H1 (cell line): Measurements from ENCODE around the gene COX7A1. TPM values are rescaled to one million over a fixed set of nuclear protein-coding genes. Genes with fewer than 3 reads are reported as not detected.

Experiments
- CTCF ChIA-PET: fragments of 300-600 bp; sonication (Branson Sonifier 250); formaldehyde crosslinking; loops from one replicate; lab custom pipeline; 2021; ENCODE audit not compliant: partially characterized antibody; lab: Charles Lee
- POLR2A ChIA-PET: fragments of 300-600 bp; sonication (Branson Sonifier 250); formaldehyde crosslinking; loops from one replicate; lab custom pipeline; 2021; ENCODE audit warnings: inconsistent platforms; ENCODE audit not compliant: partially characterized antibody; lab: Charles Lee
- DNase-seq, 2 experiments: peaks; one replicate each; pipeline versions ENCODE4 v3.0.0 to v3.0.0-alpha.2; 2010 to 2022; ENCODE audit warnings: low spot score in 2 of 2, low read depth in 1 of 2, mixed read lengths in 1 of 2
- FAIRE-seq: peaks from 2 replicates; lab custom pipeline; 2011; peaks lifted over from hg19 to GRCh38; lab: Jason Lieb, UNC
- H2AFZ ChIP-seq: 2 replicates; pipeline ENCODE4 v1.8.1; 2012; ENCODE audit warnings: low read length, inconsistent platforms
- H2AK5ac ChIP-seq: 2 replicates; pipeline ENCODE4 v1.6.1; 2013; ENCODE audit warnings: low read depth, low read length
- H2BK120ac ChIP-seq: replicated peaks from 2 replicates; pipeline ENCODE3; 2013; ENCODE audit warnings: low read depth, low read length, inconsistent platforms
- H2BK12ac ChIP-seq: 2 replicates; pipeline ENCODE4 v1.6.1; 2013; ENCODE audit warnings: low read depth, low read length
- H2BK15ac ChIP-seq: 2 replicates; pipeline ENCODE4 v1.6.1; 2013; ENCODE audit warnings: low read length
- H2BK20ac ChIP-seq: 2 replicates; pipeline ENCODE4 v1.6.1; 2013; ENCODE audit warnings: low read length
- H2BK5ac ChIP-seq: 2 replicates; pipeline ENCODE4 v1.6.1; 2013; ENCODE audit warnings: low read depth, low read length
- H3K14ac ChIP-seq: 2 replicates; pipeline ENCODE4 v1.6.1; 2013; ENCODE audit warnings: inconsistent platforms; ENCODE audit not compliant: insufficient read length
- H3K18ac ChIP-seq: 2 replicates; pipeline ENCODE4 v1.6.1; 2013; ENCODE audit warnings: low read length; ENCODE audit errors: extremely low read depth
- H3K23ac ChIP-seq: 2 replicates; pipeline ENCODE4 v1.6.1; 2013; ENCODE audit warnings: inconsistent platforms; ENCODE audit not compliant: insufficient read length
- H3K23me2 ChIP-seq: 2 replicates; pipeline ENCODE4 v1.6.1; 2013; ENCODE audit warnings: low read depth, low read length
- H3K27ac ChIP-seq: 2 replicates; pipeline ENCODE4 v1.6.1; 2011; ENCODE audit warnings: low read depth, low read length, inconsistent platforms
- H3K27me3 ChIP-seq, 4 experiments: replicated peaks in 1 of 4; 1 replicate in 1 of 4; 2 replicates in 3 of 4; pipeline versions ENCODE4 v1.6.1 to v1.8.1; 2011 to 2013; ENCODE audit warnings: low read length in 3 of 4, mild to moderate bottlenecking in 3 of 4, inconsistent platforms in 2 of 4, mixed read lengths in 2 of 4, moderate library complexity in 1 of 4; ENCODE audit not compliant: control insufficient read depth in 3 of 4, insufficient read depth in 3 of 4; ENCODE audit errors: extremely low read depth in 1 of 4
- H3K36me3 ChIP-seq, 4 experiments: 2 replicates each; pipeline versions ENCODE4 v1.6.1 to v1.8.1; 2011 to 2013; ENCODE audit warnings: mild to moderate bottlenecking in 4 of 4, low read length in 3 of 4, moderate library complexity in 2 of 4, control low read depth in 1 of 4, inconsistent platforms in 1 of 4; ENCODE audit not compliant: insufficient read depth in 4 of 4, control insufficient read depth in 2 of 4
- H3K4ac ChIP-seq: replicated peaks from 2 replicates; pipeline ENCODE3; 2013; ENCODE audit warnings: low read length, low read depth, mixed read lengths, inconsistent platforms; ENCODE audit not compliant: insufficient read length
- H3K4me1 ChIP-seq, 4 experiments: replicated peaks in 1 of 4; 1 replicate in 1 of 4; 2 replicates in 3 of 4; pipeline versions ENCODE4 v1.6.1 to v1.8.1; 2011 to 2013; ENCODE audit warnings: low read length in 3 of 4, inconsistent platforms in 2 of 4, mixed read lengths in 1 of 4; ENCODE audit not compliant: insufficient read depth in 4 of 4, control insufficient read depth in 3 of 4
- H3K4me2 ChIP-seq, 2 experiments: 2 replicates each; pipeline versions ENCODE4 v1.6.1 to v1.8.1; 2011 to 2013; ENCODE audit warnings: low read depth in 2 of 2, low read length in 2 of 2, control low read depth in 1 of 2, inconsistent platforms in 1 of 2, mild to moderate bottlenecking in 1 of 2; ENCODE audit not compliant: insufficient read depth in 1 of 2
- H3K4me3 ChIP-seq, 4 experiments: fragments of 200-600, 300-600 bp in 1 of 4; sonication (generic), shearing (Covaris generic), sonication (Bioruptor Twin) in 1 of 4; 2 replicates each; pipeline versions ENCODE4 v1.5.1 to v1.8.1; 2011 to 2016; ENCODE audit warnings: low read length in 4 of 4, low read depth in 3 of 4, control low read depth in 2 of 4, inconsistent platforms in 2 of 4, mild to moderate bottlenecking in 2 of 4, mixed read lengths in 1 of 4, moderate library complexity in 1 of 4; ENCODE audit not compliant: insufficient read depth in 2 of 4; ENCODE audit errors: extremely low read depth in 1 of 4
- H3K56ac ChIP-seq: replicated peaks from 2 replicates; pipeline ENCODE3; 2013; ENCODE audit warnings: low read depth, mild to moderate bottlenecking, mixed read lengths, low read length, inconsistent platforms; ENCODE audit not compliant: insufficient read length
- H3K79me1 ChIP-seq: 2 replicates; pipeline ENCODE4 v1.6.1; 2013; ENCODE audit warnings: low read depth, low read length, control low read depth
- H3K79me2 ChIP-seq, 2 experiments: 2 replicates each; pipeline versions ENCODE4 v1.6.1 to v1.8.1; 2012 to 2013; ENCODE audit warnings: low read length in 2 of 2, mild to moderate bottlenecking in 2 of 2, inconsistent platforms in 1 of 2; ENCODE audit not compliant: insufficient read depth in 2 of 2, control insufficient read depth in 1 of 2
- H3K9ac ChIP-seq, 4 experiments: replicated peaks in 1 of 4; 1 replicate in 1 of 4; 2 replicates in 3 of 4; pipeline versions ENCODE4 v1.6.1 to v1.8.1; 2011 to 2013; ENCODE audit warnings: low read depth in 3 of 4, low read length in 3 of 4, control low read depth in 2 of 4, mild to moderate bottlenecking in 2 of 4, moderate library complexity in 2 of 4, inconsistent platforms in 1 of 4; ENCODE audit errors: extremely low read depth in 1 of 4
- H3K9me3 ChIP-seq, 2 experiments: 2 replicates each; pipeline versions ENCODE4 v1.6.1 to v1.8.1; 2012 to 2013; ENCODE audit warnings: mild to moderate bottlenecking in 2 of 2, moderate library complexity in 2 of 2, control low read depth in 1 of 2, inconsistent platforms in 1 of 2, low read depth in 1 of 2, low read length in 1 of 2, mixed read lengths in 1 of 2; ENCODE audit not compliant: insufficient read depth in 2 of 2
- H4K20me1 ChIP-seq, 2 experiments: replicated peaks in 1 of 2; 2 replicates each; pipeline versions ENCODE3 to v1.8.1; 2011 to 2013; ENCODE audit warnings: inconsistent platforms in 2 of 2, low read length in 2 of 2, mild to moderate bottlenecking in 1 of 2; ENCODE audit not compliant: insufficient read depth in 2 of 2, control insufficient read depth in 1 of 2
- H4K5ac ChIP-seq: 2 replicates; pipeline ENCODE4 v1.6.1; 2013; ENCODE audit warnings: low read length, low read depth, mixed read lengths, inconsistent platforms; ENCODE audit not compliant: insufficient read length
- H4K8ac ChIP-seq: 2 replicates; pipeline ENCODE4 v1.8.0; 2013; ENCODE audit warnings: mild to moderate bottlenecking, moderate library complexity, low read length, inconsistent platforms; ENCODE audit not compliant: insufficient read depth; ENCODE audit errors: extremely low read depth
- H4K91ac ChIP-seq: replicated peaks from 2 replicates; pipeline ENCODE3; 2013; ENCODE audit warnings: low read length, mixed read lengths, inconsistent platforms; ENCODE audit not compliant: insufficient read length
- BACH1 ChIP-seq: IDR thresholded peaks from 2 replicates; pipeline ENCODE4 v1.6.1; 2012; ENCODE audit warnings: low read length, improper control_type of control experiment
- BRCA1 ChIP-seq: IDR thresholded peaks from 2 replicates; pipeline ENCODE4 v1.6.1; 2012; ENCODE audit warnings: low read depth, low read length, improper control_type of control experiment
- NANOG ChIP-seq: IDR thresholded peaks from 2 replicates; pipeline ENCODE4 v1.6.1; 2011; ENCODE audit warnings: low read length, low read depth, mild to moderate bottlenecking, inconsistent platforms; ENCODE audit not compliant: insufficient read depth, poor library complexity, severe bottlenecking
- POLR2A ChIP-seq, 2 experiments: IDR thresholded peaks; 1 replicate in 1 of 2; 2 replicates in 1 of 2; pipeline ENCODE4 v1.6.1; 2011; ENCODE audit warnings: low read depth in 2 of 2, low read length in 2 of 2, mild to moderate bottlenecking in 2 of 2; ENCODE audit errors: control extremely low read depth in 1 of 2
- SAP30 ChIP-seq: fragments of 300-600 bp; sonication (generic); IDR thresholded peaks from 2 replicates; pipeline ENCODE4 v1.7.1; 2012; ENCODE audit warnings: low read length, moderate library complexity, mild to moderate bottlenecking, inconsistent platforms; ENCODE audit not compliant: insufficient read depth, insufficient replicate concordance
- SIN3A ChIP-seq, 2 experiments: IDR thresholded peaks in 1 of 2; conservative IDR thresholded peaks in 1 of 2; 2 replicates each; pipeline ENCODE4 v1.6.1; 2011 to 2012; ENCODE audit warnings: low read length in 2 of 2, improper control_type of control experiment in 1 of 2, low read depth in 1 of 2, mild to moderate bottlenecking in 1 of 2
- SRF ChIP-seq: IDR thresholded peaks from 2 replicates; pipeline ENCODE4 v1.6.1; 2011; ENCODE audit warnings: mild to moderate bottlenecking, low read depth, low read length, moderate library complexity
- WGBS, 2 experiments: shearing (Covaris generic) in 1 of 2; methylation state at CpG; one replicate each; pipeline versions ENCODE4 v1.1.6 to v1.1.7; 2013 to 2015; ENCODE audit warnings: low lambda C conversion rate in 2 of 2, mixed read lengths in 2 of 2, inconsistent platforms in 1 of 2, low coverage in 1 of 2, missing lambda C conversion rate in 1 of 2; ENCODE audit not compliant: insufficient replicate concordance in 2 of 2, insufficient coverage in 1 of 2, insufficient read length in 1 of 2; ENCODE audit errors: extremely low coverage in 1 of 2, missing lambda C conversion rate in 1 of 2; 5-methylcytosine and 5-hydroxymethylcytosine counted together
- polyA plus RNA-seq, 7 experiments: library from polyadenylated mRNA; depleted of rRNA in 3 of 7; stranded (reverse) in 5 of 7; unstranded in 2 of 7; fragments of >200 nt in 5 of 7; fragments of 200-250 nt in 2 of 7; gene quantifications; 1 replicate in 5 of 7; 2 replicates in 1 of 7; 4 replicates in 1 of 7; pipeline versions ENCODE4 v1.2.1 to v1.2.3, GENCODE V29; 2011 to 2013; ENCODE audit warnings: missing spikeins in 2 of 7, mixed read lengths in 2 of 7
- total RNA-seq: library from RNA; stranded (reverse); fragmentation: NEBNext Ultra II Directional; extraction: Animal tissue kit (Norgen Biotek cat#: 25700); gene quantifications from 2 replicates; pipeline ENCODE4 v1.2.1, GENCODE V29; 2021

The COX7A1 gene
- total and polyA plus RNA-seq, 2 of the 8 experiments (the other 6 are each of a cell fraction or from before 2014, with no cell fraction given) = 0.60 TPM

DNA sequence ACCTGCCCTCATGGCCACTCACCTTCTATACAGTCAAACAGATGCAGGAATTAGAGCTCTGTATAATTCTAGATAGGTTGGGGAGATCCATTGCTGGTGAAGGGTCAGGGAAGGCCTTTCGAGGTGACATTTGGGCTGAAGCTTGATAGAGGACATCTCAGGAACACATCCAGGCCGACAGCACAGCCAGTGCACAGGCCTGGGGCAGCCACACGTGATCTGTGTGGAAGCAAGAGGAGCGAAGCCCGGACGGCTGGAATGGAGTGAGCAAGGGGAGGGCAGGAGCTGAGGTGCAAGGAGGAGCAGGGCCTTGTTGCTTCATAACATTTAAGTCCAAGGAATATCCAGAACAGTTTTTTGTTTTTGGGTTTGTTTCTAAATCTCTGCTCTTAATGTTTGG is 45.8 kb downstream of the COX7A1 start:
- Histone ChIP-seq H2BK20ac (no peak overlapping the region), H3K36me3 (peaks cover 12 to 37% (median 32%) of the 10 kb centered on the region in 4 experiments; a peak in 7 of 8 replicates), H3K27me3 (no peaks in the 10 kb centered on the region), H3K9ac (no peak overlapping the region), H2AK5ac (no peak overlapping the region), H3K4me2 (no peak overlapping the region), H3K27ac (no peak overlapping the region), H3K23ac (no peak overlapping the region), H4K8ac (no peak overlapping the region), H4K91ac (no peak overlapping the region), H3K79me1 (no peaks in the 10 kb centered on the region; the same call in 1 of the 2 replicates), H3K23me2 (no peaks in the 10 kb centered on the region), H2BK120ac (no peak overlapping the region), H2BK15ac (no peak overlapping the region), H3K56ac (no peak overlapping the region), H3K79me2 (no peaks in the 10 kb centered on the region), H2BK5ac (no peak overlapping the region), H4K20me1 (peaks cover 0 to 3% of the 10 kb centered on the region in 2 experiments), H3K4me3 (no peak overlapping the region), H3K4ac (no peak overlapping the region), H3K9me3 (no peaks in the 10 kb centered on the region), H4K5ac (no peak overlapping the region), H3K18ac (no peak overlapping the region), H2AFZ (no peak overlapping the region), H3K4me1 (peaks cover 5 to 16% (median 10%) of the 10 kb centered on the region in 4 experiments), H2BK12ac (no peak overlapping the region), H3K14ac (no peak overlapping the region)
- DNase-seq (no peak), FAIRE-seq (no peak)
- ChIA-PET CTCF (interaction anchor here (1.3 to 1.4 kb wide), 2 partner anchors 45 to 48 kb away, joined by 3 read pairs; no protein-coding TSS in a partner anchor), POLR2A (interaction anchor here (1.0 to 1.3 kb wide), 2 partner anchors 13 to 43 kb away, joined by 3 read pairs; no protein-coding TSS in a partner anchor)
- TF ChIP-seq BACH1 (no peak), NANOG (no peak), SAP30 (no peak), POLR2A (IDR thresholded peaks at IDR 0.05; ENCODE audit: control extremely low read depth in 1 of 2, low read depth in 2 of 2, low read length in 2 of 2) (no peak), BRCA1 (no peak), SIN3A (conservative IDR thresholded peaks at IDR 0.05 in 1 of 2, IDR thresholded peaks at IDR 0.05 in 1 of 2; ENCODE audit: low read depth in 1 of 2, low read length in 2 of 2) (no peak), SRF (no peak)
- WGBS, 2 experiments = 93% methylated on average over 6 of the region's 6 CpGs; no CpG with 5 or more reads in 1 of the 2 experiments
